ENCODE data around the gene UBE2J2.
A peak's percentile ranks its signal among the peaks of the same experiment; 100 is the strongest.

UBE2J2 gene

GRCh38 chr1:1237874-1238701 is 35.6 kb downstream of the UBE2J2 start:
- DNase-seq, result no peak

GRCh38 chr1:1236945-1237873 is 36.4 kb downstream of the UBE2J2 start:
- no peak for DNase-seq

- no peak for DNase-seq
Measured at GRCh38 chr1:1236176-1236763, 37.4 kb downstream of the UBE2J2 start.

- no peak for DNase-seq
Measured at GRCh38 chr1:1235016-1235744, 38.5 kb downstream of the UBE2J2 start.

GRCh38 chr1:1234180-1234808 is 39.4 kb downstream of the UBE2J2 start:
- DNase-seq, result no peak

GRCh38 chr1:1233567-1233892 is 40.1 kb downstream of the UBE2J2 start:
- DNase-seq, result no peak

GRCh38 chr1:1232796-1233566 is 40.7 kb downstream of the UBE2J2 start:
- no peak for DNase-seq

GRCh38 chr1:1232208-1232795 is 41.4 kb downstream of the UBE2J2 start, which contains the start of gene B3GALT6:
TSS of gene B3GALT6 (plus strand) at chr1:1232237. CDS start at chr1:1232279, 42 bp downstream.
- peak; percentile 66 for DNase-seq

- peak; percentile 96 for DNase-seq
Measured at GRCh38 chr1:1231400-1232207, 42.0 kb downstream of the UBE2J2 start, which contains the start of gene SDF4. TSS of gene SDF4 (minus strand) at chr1:1232001. CDS start at chr1:1228772, 3,229 bp downstream.

GRCh38 chr1:1230656-1231399 is 42.8 kb downstream of the UBE2J2 start:
- DNase-seq, result no peak

GRCh38 chr1:1229770-1230169 is 43.9 kb downstream of the UBE2J2 start:
- DNase-seq, result no peak

GRCh38 chr1:1228596-1229321 is 44.9 kb downstream of the UBE2J2 start:
- DNase-seq, result no peak

- no peak for DNase-seq
Measured at GRCh38 chr1:1228187-1228586, 45.5 kb downstream of the UBE2J2 start.

GRCh38 chr1:1227386-1227785 is 46.3 kb downstream of the UBE2J2 start:
- DNase-seq, result no peak

GRCh38 chr1:1226566-1227362 is 46.9 kb downstream of the UBE2J2 start:
- DNase-seq, result no peak

- no peak for DNase-seq
Measured at GRCh38 chr1:1225913-1226312, 47.7 kb downstream of the UBE2J2 start.

- DNase-seq, result no peak
Measured at GRCh38 chr1:1225238-1225845, 48.3 kb downstream of the UBE2J2 start.
